NCI-H1048 (cell line): Measurements from ENCODE around the gene TSKU.
"Not testable (repeated sequence)": the region's sequence is repeated elsewhere in the genome, so short reads cannot be mapped to it uniquely, and the experiment has no call there.

Source experiments
- DNase-seq: peaks from one replicate; lab custom pipeline; 2025; lab: John Stamatoyannopoulos, UW

The TSKU gene

GRCh38 chr11:76788661-76789442 is 5.7 kb downstream of the TSKU start:
- DNase-seq = no peak

- no peak for DNase-seq
Measured at GRCh38 chr11:76789443-76789719, 6.2 kb downstream of the TSKU start.

DNA sequence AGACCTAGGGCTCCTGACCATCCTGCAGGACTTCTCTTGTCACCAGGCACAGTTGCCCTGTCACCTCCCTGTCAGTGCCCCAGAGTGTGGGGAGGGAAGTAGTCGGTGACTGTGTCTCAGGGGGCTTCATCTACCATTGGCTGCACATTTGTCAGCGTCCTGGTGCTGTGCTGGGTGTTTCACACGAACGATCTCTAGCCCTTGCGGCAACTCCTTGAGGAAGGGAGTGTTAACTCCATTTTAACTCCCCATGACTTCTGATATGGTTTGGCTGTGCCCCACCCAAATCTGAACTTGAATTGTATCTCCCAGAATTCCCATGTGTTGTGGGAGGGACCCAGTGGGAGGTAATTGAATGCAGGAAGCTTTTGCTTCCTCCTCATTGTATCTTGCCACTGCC is 7.1 kb downstream of the TSKU start:
- DNase-seq = no peak

DNA sequence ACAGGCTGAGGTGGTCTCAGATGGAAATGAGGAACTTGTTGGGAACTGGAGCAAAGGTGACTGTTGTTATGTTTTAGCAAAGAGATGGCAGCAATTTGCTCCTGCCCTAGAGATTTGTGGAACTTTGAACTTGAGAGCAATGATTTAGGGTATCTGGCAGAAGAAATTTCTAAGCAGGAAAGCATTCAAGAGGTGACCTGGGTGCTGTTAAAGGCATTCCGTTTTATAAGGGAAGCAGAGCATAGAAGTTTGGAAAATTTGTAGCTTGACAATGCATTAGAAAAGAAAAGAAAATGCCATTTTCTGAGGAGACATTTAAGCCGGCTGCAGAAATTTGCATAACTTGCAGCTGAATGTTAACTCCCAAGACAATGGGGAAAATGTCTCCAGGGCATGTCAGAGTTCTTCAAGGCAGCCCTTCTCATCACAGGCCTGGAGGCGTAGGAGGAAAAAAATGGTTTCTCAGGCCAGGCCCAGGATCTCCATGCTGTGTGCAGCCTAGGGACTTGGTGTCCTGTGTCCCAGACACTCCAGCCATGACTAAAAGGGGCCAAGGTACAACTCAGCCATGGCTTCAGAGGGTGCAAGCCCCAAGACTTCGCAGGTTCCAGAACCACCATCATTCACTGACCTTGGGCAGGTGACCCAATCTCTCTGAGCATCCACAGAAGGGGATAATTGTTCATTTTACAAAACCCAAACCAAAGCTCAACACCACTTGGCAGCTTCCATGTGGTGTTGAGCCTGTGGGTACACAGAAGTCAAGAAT is 8.0 kb downstream of the TSKU start:
- not testable (repeated sequence) for DNase-seq

- DNase-seq = no peak
Measured at GRCh38 chr11:76791861-76792260, 8.7 kb downstream of the TSKU start.

DNA sequence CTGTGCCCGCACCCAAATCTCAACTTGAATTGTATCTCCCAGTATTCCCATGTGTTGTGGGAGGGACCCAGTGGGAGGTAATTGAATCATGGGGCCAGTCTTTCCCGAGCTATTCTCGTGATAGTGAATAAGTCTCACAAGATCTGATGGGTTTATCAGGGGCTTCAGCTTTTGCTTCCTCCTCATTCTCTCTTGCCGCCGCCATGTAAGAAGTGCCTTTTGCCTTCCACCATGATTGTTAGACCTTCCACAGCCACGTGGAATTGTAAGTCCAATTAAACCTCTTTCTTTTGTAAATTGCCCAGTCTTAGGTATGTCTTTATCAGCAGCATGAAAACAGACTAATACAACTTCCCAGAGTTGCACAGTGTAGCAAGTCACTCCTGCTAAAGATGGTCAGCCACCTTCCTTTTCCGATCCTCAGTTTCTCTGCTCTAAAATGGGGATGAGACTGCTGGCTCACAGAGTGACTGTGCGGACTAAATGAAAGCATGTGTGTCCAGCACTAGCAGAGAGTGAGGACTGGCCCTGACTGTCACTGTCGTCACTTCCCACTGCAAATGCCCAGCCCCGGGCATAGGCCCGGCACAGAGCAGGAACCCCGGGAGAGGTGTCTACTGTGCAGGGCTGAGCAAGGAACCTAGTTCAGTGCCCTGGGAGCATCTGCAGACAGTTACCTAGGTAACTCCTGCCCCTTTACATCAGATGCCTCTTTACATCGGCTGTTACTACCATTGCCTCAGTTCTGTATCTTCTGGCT is 9.5 kb downstream of the TSKU start:
- no peak for DNase-seq

DNA sequence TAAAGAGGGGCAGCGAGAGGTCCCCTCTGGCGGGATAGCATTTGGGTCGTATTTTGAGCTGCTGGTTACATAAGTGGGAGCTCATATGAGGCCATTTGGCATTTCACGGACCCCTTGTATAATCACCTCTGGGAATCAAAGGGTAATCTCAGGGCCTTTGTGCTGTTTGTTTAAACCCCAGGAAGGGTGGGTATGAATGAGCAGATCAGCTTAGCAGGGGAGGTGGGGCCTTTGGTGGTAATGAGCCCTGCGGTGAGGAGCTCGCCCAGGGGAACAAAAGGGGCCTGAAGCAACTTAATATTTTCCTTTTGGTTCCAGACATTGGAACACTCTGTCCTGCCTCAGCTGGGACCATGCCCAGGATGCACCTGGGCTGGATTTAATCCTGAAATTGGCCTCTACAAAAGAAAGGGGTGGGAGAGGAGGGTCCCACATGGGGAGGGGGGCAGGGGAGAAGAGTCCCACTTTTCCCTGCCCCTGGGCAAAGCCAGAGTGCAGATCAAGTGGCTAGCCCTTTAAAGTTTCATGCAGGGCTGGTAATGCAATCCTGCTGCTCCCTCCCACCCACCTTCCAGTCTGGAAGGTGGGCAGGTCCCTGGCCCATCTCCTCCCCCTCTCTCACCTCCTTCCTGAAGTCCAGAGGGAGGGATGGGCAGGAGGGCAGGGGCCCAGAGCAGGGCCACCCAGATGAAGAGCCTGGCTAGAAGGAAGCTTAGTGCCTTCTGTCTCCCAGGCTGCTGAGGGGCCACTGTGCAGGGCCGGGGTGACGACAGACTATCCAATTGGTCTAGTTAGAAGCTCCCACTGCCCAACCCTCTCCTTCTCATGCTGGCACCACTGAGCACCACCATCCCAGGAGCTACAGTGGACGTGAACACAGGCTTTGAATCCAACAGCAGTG is 10.5 kb downstream of the TSKU start:
- no peak for DNase-seq

GRCh38 chr11:76794371-76795289 is 11.5 kb downstream of the TSKU start:
- DNase-seq = no peak

DNA sequence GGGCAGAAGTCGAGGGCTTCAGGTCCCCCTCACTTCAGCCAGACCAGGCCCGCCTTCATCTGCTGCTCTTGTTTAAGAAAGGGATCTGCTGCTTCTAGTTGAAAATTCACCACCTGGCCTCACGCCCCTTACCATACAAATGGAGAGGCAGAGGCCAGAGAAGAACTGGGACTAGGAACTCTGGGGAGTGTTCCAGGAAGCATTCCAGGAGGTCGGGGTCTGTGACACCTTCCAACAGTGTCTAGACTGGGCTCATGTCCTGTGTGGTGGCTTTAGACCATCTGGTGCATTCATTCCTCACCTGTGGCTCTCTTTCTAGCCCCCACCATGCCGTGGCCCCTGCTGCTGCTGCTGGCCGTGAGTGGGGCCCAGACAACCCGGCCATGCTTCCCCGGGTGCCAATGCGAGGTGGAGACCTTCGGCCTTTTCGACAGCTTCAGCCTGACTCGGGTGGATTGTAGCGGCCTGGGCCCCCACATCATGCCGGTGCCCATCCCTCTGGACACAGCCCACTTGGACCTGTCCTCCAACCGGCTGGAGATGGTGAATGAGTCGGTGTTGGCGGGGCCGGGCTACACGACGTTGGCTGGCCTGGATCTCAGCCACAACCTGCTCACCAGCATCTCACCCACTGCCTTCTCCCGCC is 12.3 kb downstream of the TSKU start:
- DNase-seq = no peak

- DNase-seq = no peak
Measured at GRCh38 chr11:76795936-76796441, 12.8 kb downstream of the TSKU start.

DNA sequence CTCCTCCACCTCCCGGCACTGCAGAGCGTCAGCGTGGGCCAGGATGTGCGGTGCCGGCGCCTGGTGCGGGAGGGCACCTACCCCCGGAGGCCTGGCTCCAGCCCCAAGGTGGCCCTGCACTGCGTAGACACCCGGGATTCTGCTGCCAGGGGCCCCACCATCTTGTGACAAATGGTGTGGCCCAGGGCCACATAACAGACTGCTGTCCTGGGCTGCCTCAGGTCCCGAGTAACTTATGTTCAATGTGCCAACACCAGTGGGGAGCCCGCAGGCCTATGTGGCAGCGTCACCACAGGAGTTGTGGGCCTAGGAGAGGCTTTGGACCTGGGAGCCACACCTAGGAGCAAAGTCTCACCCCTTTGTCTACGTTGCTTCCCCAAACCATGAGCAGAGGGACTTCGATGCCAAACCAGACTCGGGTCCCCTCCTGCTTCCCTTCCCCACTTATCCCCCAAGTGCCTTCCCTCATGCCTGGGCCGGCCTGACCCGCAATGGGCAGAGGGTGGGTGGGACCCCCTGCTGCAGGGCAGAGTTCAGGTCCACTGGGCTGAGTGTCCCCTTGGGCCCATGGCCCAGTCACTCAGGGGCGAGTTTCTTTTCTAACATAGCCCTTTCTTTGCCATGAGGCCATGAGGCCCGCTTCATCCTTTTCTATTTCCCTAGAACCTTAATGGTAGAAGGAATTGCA is 13.5 kb downstream of the TSKU start:
- DNase-seq = no peak

GRCh38 chr11:76797341-76798201 is 14.4 kb downstream of the TSKU start:
- DNase-seq = no peak

- DNase-seq = no peak
Measured at GRCh38 chr11:76798202-76798581, 15.0 kb downstream of the TSKU start.

DNA sequence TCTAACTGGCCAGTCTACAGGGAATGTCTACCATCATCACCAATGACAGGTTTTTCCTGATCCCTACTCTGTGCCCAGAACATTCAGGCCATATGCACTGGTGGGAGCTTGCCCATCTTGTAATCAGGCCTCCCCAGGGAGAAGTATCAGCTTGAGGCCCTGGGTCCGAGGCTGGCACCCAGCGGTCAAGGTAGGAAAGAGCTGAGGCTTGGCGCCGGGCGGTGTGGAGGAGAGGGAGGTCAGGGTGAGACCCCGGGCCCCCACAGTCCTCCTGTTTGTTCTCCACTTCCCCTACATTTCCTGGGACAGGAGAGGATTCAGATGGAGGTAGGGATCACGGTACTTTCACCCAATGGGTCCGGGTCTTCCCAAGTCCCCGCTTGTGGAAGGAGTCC is 15.5 kb downstream of the TSKU start:
- no peak for DNase-seq

GRCh38 chr11:76799066-76799804 is 16.1 kb downstream of the TSKU start:
- no peak for DNase-seq

DNA sequence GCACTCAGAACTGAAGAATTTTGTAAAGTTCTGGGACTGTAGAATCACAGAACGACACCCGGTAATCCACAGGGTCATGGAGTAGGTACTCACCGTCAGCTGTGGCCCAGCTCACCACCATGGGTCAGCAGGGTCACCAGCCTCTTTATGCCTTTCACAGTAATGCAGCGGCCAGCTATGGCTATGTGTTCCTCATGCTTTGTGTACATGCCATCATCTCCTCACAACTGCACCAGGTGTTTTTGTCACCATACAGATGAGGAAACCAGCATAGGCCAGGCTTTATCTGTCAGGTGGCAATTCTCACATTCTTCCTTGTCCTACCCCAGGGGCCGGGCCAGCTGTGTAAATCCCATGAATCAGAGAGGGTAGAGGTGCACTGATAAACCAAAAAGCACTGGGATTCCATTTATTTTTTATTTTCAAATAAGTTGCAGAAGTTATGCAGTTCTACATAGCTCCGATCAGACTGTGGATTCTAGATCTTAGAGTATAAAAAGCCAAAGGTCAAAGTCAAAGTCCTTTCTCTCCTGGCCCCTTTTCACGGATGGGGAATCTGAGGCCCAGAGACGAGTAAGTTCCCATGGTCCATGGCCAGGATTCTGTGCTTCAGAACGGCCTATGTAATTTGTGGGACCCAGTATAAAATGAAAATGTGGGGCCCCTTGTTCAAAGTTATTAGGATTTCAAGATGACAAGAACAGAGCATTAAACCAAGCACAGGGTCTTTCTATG is 17.5 kb downstream of the TSKU start:
- no peak for DNase-seq

- no peak for DNase-seq
Measured at GRCh38 chr11:76801225-76801624, 18.1 kb downstream of the TSKU start.
